ENCODE measurements around the gene NGEF. TPM values are rescaled to one million over a fixed set of nuclear protein-coding genes. Genes with fewer than 3 reads are reported as not detected.
A peak's percentile ranks its signal among the peaks of the same experiment; 100 is the strongest.

The NGEF gene
- total RNA-seq, 2 donors from 2014 or later = not detected

DNA sequence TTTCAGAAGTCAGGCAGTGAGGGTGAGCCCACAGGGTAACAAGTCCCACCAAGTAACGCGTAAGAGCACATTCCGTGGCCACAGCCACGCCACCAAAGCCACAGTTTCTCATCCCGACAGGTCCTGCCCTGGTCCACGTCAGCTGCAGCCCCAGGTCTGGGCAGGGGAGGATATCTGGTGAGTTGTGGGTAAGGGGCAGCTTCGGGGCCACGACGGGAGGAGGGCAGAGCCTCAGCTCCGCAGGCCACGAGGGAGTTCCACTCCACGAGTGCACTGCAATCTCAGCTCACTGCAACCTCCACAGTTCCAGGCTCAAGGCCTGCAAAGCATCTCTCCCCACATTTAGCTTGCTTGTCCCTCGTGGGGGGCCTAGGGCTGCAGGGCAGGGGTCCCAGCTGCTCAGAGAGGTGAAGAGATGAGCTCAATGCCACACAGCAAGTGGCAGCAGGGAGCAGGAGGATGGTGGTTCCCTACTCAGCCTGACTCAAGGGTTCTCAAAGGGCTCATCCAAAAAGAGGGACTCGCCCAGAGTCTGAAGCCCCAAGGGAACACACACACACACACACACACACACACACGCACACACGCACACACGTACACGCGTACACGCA lies 130.4 kb downstream of the NGEF start:
- Mint-ChIP-seq H3K4me3 (no peak overlapping the region), H3K4me1 (ENCODE audit: low read depth in 2 of 2) (no peaks in the 10 kb centered on the region), H3K9me3 (no peaks in the 10 kb centered on the region), H3K36me3 (no peaks in the 10 kb centered on the region), H3K27ac (no peak overlapping the region), H3K27me3 (peaks cover 0 to 3% of the 10 kb centered on the region in 2 donors)
- DNase-seq (ENCODE audit: low spot score) (peak; percentile 53), ATAC-seq (no peak)

DNA sequence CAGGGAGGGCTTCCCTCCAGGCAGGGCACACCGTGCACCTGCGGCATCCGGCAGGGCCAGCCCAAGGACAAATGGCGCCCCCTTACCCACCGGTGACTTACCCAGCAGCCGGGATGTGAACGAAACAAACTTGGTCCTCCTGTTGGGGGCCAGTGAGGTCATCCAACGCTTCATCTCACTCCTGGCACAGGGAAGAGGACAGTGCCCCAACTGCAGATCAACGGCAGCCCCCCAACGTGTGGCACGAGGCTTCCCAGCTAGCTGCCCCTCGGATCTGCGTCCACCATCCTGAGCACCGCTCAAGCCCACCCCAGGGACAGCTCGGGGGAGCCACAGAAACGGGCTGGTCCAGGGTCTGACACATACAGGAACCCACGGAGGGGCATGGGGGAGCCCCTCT lies 131.0 kb downstream of the NGEF start:
- Mint-ChIP-seq H3K27me3 (peaks cover 0 to 5% of the 10 kb centered on the region in 2 donors), H3K27ac (no peak overlapping the region), H3K9me3 (no peaks in the 10 kb centered on the region), H3K36me3 (no peaks in the 10 kb centered on the region), H3K4me3 (no peak overlapping the region), H3K4me1 (ENCODE audit: low read depth in 2 of 2) (no peaks in the 10 kb centered on the region)
- ATAC-seq = no peak
- peak; percentile 39 for DNase-seq (ENCODE audit: low spot score)

DNA sequence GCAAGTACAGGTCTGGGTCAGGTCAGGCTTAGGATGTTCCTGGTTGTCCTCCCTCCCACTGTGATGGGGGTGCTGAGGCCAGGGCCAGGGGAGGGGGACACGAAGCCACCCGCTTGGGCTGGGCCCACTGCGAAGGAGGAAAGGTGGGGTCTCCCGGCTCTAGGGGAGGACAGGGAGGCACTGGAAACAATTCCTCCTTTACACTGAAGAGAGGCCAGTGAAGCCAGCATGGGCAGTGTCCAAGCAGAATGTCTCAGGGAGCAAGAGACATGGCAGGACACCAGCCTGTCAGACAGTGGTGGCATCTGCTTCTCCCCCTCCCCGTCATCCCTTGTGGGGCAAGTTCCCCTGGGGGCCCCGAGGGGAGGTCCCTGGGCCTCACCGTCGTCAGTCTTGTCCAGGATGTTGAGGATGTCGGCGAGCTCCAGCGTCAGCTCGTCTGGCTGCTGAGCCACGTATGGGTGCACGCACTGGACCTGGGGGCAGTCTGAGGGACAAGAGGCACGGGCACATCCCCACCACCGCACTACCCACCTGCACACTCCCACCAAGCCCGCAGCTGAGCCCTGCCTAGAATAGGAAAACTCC lies 132.2 kb downstream of the NGEF start:
- peak; percentile 37 for DNase-seq (ENCODE audit: low spot score)
- H3K4me1 Mint-ChIP-seq (ENCODE audit: low read depth in 2 of 2) = no peaks in the 10 kb centered on the region
- H3K27ac Mint-ChIP-seq = no peak overlapping the region

DNA sequence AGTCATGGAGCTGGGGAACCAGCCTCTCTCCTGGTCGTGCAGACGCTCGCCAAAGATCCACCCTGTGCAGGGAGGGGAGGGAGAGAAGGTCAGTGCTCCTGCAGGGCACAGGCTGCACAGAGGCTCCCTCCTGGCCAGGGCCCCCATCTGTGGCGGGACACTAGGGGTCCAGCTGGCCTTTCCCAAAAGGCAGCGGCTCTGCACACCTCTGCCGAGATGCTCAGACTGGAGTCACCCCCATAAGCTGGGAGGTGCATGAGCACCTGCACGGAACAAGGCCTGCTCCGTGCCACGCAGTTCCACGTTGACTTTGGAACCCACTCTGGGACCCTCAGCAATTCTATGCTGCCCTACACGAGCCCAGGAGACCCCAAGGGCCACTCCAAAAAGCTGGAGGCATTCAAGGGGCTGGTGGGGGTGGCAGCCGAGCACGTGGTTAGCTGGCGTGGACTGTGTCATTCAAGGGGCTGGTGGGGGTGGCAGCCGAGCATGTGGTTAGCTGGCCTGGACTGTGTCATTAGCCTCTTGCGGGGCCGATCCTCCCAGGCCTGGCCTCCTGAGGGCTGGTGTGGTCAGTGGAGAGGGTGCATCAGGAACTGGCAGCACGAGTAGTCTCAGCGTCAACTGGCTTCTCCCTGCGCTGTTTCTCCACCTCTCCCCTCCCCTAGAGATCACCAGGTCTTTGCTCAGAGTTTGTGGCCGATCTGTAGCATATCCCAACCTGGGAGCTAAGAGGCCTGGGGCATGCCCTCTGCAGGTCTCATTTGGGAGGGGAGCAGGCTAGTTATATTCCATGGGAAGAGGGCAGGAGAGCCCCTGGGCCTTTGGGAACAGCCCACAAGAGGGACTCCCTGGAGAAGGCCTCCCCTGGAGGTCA lies 133.2 kb downstream of the NGEF start:
- Mint-ChIP-seq H3K4me1 (ENCODE audit: low read depth in 2 of 2) (peaks cover 0 to 5% of the 10 kb centered on the region in 2 donors), H3K36me3 (no peaks in the 10 kb centered on the region), H3K27me3 (peaks cover 7 to 9% of the 10 kb centered on the region in 2 donors), H3K9me3 (no peaks in the 10 kb centered on the region), H3K27ac (peak overlapping the region in 1 of 2 donors; percentile 26), H3K4me3 (no peak overlapping the region)
- DNase-seq (ENCODE audit: low spot score) (peak; percentile 15), ATAC-seq (no peak)

More for the DNA sequence above, 132.2 kb downstream of the NGEF start:
- Mint-ChIP-seq H3K27me3 (peaks cover 0 to 3% of the 10 kb centered on the region in 2 donors), H3K4me3 (no peak overlapping the region), H3K36me3 (no peaks in the 10 kb centered on the region), H3K9me3 (no peaks in the 10 kb centered on the region)
- ATAC-seq = no peak

DNA sequence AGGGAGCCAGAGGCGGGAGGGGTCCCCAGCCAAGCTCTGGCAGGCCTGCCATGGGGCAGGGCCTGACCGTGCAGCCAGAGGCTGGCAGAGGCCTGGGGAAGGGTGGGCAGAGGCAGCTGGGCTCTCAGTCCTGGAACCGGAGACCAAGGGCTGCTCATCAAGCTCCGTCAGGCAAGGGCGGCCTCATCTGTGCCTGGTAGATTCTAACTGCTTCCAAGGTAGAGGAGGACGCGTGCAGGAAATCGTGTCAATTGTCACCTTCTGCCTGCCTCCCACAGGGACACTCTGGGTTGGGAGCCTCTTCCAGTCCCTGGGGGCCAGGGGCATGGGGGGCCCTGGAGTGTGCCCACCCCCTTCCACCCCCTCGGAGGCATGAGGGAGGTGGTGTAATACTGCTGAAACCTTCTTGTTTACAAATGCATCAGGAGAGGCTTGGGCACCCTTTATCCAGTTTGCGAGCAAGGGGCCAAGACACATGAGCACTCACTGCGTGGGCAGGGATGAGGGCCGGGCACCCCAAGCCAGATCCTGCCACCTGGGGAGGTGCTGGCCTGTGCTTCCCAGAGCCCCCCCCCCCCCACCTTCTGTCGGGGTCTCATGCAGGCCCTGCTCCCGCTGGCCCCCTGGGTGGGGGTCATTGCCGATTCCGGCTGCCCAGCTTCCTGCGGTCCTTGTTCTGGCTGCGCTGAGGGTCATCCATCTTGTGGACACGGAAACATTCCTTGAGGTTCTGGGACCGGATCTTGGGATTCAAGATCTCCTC lies 134.0 kb downstream of the NGEF start:
- H3K27me3 Mint-ChIP-seq = peaks cover 9% of the 10 kb centered on the region in 2 donors
- no peak overlapping the region for H3K4me3 Mint-ChIP-seq
- H3K27ac Mint-ChIP-seq = no peak overlapping the region
- peaks cover 0 to 5% of the 10 kb centered on the region in 2 donors for H3K4me1 Mint-ChIP-seq (ENCODE audit: low read depth in 2 of 2)
- H3K9me3 Mint-ChIP-seq = no peaks in the 10 kb centered on the region
- ATAC-seq (no peak), DNase-seq (ENCODE audit: low spot score) (no peak)
- no peaks in the 10 kb centered on the region for H3K36me3 Mint-ChIP-seq

DNA sequence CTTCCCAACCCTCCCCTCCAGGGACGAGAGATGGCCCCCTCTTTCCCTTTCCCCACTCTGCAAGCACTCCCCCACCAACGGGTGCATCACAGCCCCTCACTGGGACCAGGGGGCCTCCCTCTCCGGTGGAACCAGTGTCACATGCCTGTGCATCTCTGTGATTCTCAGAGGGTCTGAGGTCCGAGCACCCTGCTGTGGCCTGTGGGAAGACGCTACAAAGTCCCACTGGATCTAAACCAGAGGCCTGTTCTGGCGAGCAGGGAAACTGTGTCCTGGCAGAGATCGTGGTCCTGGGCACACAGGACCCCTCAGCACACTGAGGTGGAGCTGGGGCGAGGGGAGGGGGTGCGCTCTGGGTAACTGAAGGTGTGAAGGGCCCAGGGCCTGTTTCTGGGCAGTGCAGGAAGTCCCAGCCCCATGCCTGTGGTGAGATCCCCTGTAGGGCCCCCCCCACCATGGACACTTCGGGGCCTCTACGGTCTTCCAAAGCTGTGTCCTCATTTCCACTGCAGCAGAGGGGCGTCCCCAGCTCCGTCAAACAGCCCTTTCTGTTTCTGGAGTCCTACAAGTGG lies 135.0 kb downstream of the NGEF start:
- ATAC-seq = no peak
- Mint-ChIP-seq H3K4me3 (peak overlapping the region; percentile 59), H3K36me3 (no peaks in the 10 kb centered on the region), H3K4me1 (ENCODE audit: low read depth in 2 of 2) (peaks cover 0 to 5% of the 10 kb centered on the region in 2 donors), H3K9me3 (no peaks in the 10 kb centered on the region), H3K27ac (no peak overlapping the region), H3K27me3 (peaks cover 9% of the 10 kb centered on the region in 2 donors)
- DNase-seq (ENCODE audit: low spot score) = peak; percentile 54

DNA sequence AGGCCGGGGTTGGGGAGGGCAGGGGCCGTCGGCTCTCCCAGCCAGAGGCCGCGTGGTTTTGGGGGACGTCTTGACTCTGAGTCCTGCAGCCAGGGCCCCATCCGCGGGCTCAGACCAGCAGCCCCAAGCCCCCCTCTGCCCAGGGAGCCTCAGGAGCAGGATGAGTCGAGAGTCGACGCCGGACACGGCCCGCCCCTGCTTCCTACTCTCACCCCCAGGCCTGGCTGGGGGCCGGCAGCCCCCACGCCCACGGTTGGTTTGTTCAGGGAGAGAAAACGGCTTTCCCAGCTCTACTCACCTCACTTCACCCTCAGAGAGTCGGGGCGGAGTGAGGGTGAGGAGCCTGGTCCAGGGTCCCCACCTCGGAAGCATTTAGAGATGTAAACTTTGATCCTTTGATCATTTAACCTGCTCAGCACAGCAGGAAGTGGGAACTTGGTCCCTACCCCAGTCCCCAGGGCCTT lies 136.0 kb downstream of the NGEF start:
- no peak overlapping the region for H3K27ac Mint-ChIP-seq
- peaks cover 9% of the 10 kb centered on the region in 2 donors for H3K27me3 Mint-ChIP-seq
- H3K4me1 Mint-ChIP-seq (ENCODE audit: low read depth in 2 of 2) = peaks cover 0 to 5% of the 10 kb centered on the region in 2 donors
- H3K36me3 Mint-ChIP-seq = no peaks in the 10 kb centered on the region
- H3K4me3 Mint-ChIP-seq = no peak overlapping the region
- H3K9me3 Mint-ChIP-seq = no peaks in the 10 kb centered on the region
- DNase-seq (ENCODE audit: low spot score) (no peak), ATAC-seq (no peak)

DNA sequence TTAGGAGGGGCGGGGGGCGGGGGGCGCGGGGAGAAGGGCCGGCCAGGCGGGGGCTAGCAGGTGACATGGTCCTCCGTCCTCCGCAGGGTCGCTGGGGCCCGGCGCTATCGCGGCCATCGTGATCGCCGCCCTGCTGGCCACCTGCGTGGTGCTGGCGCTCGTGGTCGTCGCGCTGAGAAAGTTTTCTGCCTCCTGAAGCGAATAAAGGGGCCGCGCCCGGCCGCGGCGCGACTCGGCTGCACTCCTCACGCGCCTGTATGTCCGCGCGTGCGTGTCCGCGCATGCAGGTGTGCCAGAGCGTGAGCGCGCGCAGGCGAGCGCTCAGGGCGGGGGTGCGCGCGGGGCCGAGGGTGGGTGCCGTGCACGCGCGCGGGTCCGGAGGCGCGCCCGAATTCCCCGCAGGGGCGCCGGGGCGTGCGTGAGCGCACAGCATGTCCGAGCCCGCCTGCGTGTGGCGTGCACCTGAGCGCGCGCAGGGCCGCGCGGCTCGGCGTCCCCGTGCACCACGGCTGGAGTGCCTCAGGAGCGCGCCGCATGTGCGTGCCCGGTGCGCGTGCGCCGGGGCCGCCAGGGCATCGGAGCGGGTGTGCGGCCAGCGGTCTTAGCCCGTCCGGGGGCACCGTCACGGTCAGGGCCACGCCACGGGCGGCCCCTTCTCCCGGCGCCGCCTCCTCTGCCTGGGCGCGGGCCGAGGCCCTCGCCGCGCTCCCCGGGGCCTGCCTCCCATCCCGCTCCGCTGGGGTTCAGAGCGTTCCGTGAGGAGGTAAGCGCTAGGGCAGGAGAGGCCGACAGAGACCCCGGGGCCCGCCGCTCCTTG lies 136.7 kb downstream of the NGEF start:
- H3K27ac Mint-ChIP-seq = no peak overlapping the region
- ATAC-seq = peak; percentile 32 to 34

DNA sequence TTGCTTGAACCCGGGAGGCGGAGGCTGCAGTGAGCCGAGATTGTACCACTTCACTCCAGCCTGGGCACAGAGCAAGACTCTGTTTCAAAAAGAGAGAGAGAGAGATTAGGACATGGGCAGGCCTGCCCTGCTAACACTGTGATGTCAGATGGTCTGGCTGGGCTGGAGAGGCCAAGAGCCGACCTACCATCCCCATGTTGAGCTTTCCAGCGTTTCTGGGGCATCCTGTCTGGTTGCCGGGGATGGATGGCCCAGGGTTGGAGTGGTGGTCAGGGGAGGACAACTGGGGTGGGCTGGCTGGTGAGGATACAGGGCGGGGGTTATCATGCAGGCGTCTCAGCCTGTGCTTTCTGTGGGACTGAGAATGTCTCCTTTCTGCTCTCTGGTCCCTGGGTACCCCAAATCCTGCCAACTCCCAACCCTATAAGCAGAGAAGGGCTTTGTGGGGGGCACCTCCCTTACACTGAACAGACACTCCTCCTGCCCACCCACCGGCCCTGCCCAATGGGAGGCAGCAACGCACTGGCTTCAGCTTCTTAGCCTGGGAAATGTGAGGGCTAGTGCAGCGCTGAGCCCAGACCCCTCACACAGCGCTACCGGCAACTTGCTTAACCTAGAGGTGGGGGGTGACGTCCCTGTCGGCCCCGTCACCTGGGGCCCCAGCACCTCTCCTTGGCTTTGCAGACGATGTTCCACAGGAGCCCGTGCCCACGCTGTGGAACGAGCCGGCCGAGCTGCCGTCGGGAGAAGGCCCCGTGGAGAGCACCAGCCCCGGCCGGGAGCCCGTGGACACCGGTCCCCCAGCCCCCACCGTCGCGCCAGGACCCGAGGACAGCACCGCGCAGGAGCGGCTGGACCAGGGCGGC lies 137.6 kb downstream of the NGEF start:
- no peak overlapping the region for H3K27ac Mint-ChIP-seq
- peak overlapping the region; percentile 17 for H3K4me3 Mint-ChIP-seq
- H3K9me3 Mint-ChIP-seq = no peaks in the 10 kb centered on the region
- DNase-seq (ENCODE audit: low spot score) (no peak), ATAC-seq (no peak)
- no peaks in the 10 kb centered on the region for H3K36me3 Mint-ChIP-seq
- H3K27me3 Mint-ChIP-seq = peaks cover 9% of the 10 kb centered on the region in 2 donors
- peaks cover 0 to 5% of the 10 kb centered on the region in 2 donors for H3K4me1 Mint-ChIP-seq (ENCODE audit: low read depth in 2 of 2)

More for the DNA sequence above, 136.7 kb downstream of the NGEF start:
- Mint-ChIP-seq H3K4me3 (no peak overlapping the region), H3K27me3 (peaks cover 9% of the 10 kb centered on the region in 2 donors), H3K4me1 (ENCODE audit: low read depth in 2 of 2) (peaks cover 0 to 5% of the 10 kb centered on the region in 2 donors), H3K36me3 (no peaks in the 10 kb centered on the region), H3K9me3 (no peaks in the 10 kb centered on the region)
- no peak for DNase-seq (ENCODE audit: low spot score)

DNA sequence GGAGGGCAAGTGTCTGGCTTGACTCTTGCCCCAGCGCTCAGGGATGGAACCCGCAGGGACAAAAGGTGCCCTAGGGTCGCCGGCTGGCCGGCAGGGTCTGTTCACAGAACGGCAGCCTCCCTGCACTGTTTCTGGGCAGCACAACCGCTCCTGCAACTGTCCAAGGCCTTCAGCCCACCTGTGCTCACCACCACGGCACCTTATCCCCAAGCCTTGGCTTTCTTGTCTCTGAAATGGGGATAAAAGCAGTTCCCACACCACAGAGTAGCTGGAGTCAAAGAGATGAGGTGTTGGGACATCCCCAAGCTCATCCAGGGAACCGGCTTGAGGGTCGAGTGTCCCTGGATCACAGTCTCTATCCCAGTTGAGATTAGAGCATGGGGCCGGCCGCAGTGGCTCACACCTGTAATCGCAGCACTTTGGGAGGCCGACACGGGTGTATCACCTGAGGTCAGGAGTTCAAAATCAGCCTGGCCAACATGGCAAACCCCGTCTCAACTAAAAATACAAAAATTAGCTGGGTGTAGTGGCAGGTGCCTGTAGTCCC lies 138.3 kb downstream of the NGEF start:
- Mint-ChIP-seq H3K27me3 (peaks cover 9% of the 10 kb centered on the region in 2 donors), H3K4me1 (ENCODE audit: low read depth in 2 of 2) (peaks cover 0 to 5% of the 10 kb centered on the region in 2 donors), H3K27ac (no peak overlapping the region), H3K9me3 (no peaks in the 10 kb centered on the region), H3K4me3 (peak overlapping the region; percentile 17), H3K36me3 (no peaks in the 10 kb centered on the region)
- DNase-seq (ENCODE audit: low spot score) (no peak), ATAC-seq (no peak)

DNA sequence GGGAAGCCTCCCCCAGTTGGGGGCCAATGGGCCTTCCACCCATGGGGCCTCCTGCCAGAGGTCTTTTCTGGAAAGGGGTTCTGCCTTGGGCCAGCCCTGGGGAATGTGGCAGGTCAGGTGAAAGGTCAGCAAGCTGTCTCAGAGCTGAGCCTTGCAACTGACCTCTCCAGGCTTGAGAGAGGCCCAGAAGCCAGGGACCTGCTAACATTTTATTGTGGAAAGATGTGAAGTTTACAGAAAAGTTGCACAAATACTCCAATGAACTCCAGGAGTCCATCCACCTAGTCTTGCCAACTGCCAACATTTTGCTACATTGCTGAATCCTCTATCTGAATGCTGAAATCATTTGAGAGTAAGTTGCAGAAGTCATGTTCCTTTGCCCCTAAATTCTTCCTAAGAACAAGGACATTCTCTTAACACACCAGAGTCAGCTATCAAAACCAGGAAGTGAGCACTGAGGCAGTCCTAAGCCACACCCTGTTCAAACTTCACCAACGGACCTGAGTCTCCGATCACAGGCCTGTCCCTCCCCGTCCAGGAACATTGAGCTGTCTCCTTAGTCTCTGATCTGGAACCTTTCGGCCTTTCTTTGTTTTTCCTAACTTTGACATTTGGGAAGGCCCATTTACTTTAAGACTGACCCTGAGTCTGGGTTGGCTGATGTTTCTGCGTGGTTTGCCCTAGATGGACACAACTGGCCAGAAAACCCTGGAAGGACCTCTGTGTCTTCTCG lies 139.0 kb downstream of the NGEF start:
- Mint-ChIP-seq H3K27ac (no peak overlapping the region), H3K9me3 (no peaks in the 10 kb centered on the region), H3K36me3 (no peaks in the 10 kb centered on the region), H3K27me3 (peaks cover 9% of the 10 kb centered on the region in 2 donors), H3K4me1 (ENCODE audit: low read depth in 2 of 2) (peaks cover 0 to 5% of the 10 kb centered on the region in 2 donors), H3K4me3 (no peak overlapping the region)
- ATAC-seq (no peak), DNase-seq (ENCODE audit: low spot score) (peak; percentile 35)

Measured in natural killer cell treated with Interleukin-12 subunit alpha and Interleukin-12 subunit beta and Interleukin-15 and Interleukin-18, amount 100 ng/mL, for 72 hours (primary cell).